Stimulated activated naive B cell treated with anti-CD40 and anti-IgM and Interleukin-4, amounts not matched to agents 10 μg/mL and 1 μg/mL and 100 μg/mL, for 72 hours (primary cell): Measurements from ENCODE around the gene FHIT.
"Not testable (repeated sequence)": the region's sequence is repeated elsewhere in the genome, so short reads cannot be mapped to it uniquely, and the experiment has no call there.

Source experiments
- ATAC-seq, 2 donors: fragments of 150-1000 bp; cut with Tn5 transposase; replicated peaks; 2 replicates each; pipeline ENCODE4 v1.10.0; 2021; ENCODE audit warnings: moderate library complexity in 1 of 2
- DNase-seq: peaks from one replicate; pipeline ENCODE4 v3.0.0; 2021
- H3K27ac Mint-ChIP-seq: one replicate; pipeline ENCODE4 v1.8.0; 2022; ENCODE audit warnings: mild to moderate bottlenecking, mixed read lengths
- H3K27me3 Mint-ChIP-seq, 2 donors: one replicate each; pipeline ENCODE4 v1.8.0; 2022; ENCODE audit warnings: mixed read lengths in 2 of 2
- H3K36me3 Mint-ChIP-seq, 2 donors: one replicate each; pipeline ENCODE4 v1.8.0; 2022; ENCODE audit warnings: mixed read lengths in 2 of 2, mild to moderate bottlenecking in 1 of 2
- H3K4me1 Mint-ChIP-seq, 2 donors: one replicate each; pipeline ENCODE4 v1.8.0; 2022; ENCODE audit warnings: mixed read lengths in 2 of 2, mild to moderate bottlenecking in 1 of 2
- H3K4me3 Mint-ChIP-seq, 2 donors: one replicate each; pipeline ENCODE4 v1.8.0; 2022; ENCODE audit warnings: mild to moderate bottlenecking in 2 of 2, mixed read lengths in 2 of 2, moderate library complexity in 1 of 2
- H3K9me3 Mint-ChIP-seq, 2 donors: one replicate each; pipeline ENCODE4 v1.8.0; 2022; ENCODE audit warnings: mixed read lengths in 2 of 2, mild to moderate bottlenecking in 1 of 2

FHIT gene

GRCh38 chr3:59803268-59803667 lies 1448.0 kb downstream of the FHIT start:
- H3K9me3 Mint-ChIP-seq = no peaks in the 10 kb centered on the region
- DNase-seq = no peak
- H3K27ac Mint-ChIP-seq = no peak overlapping the region
- no peak overlapping the region for H3K4me3 Mint-ChIP-seq
- no peaks in the 10 kb centered on the region for H3K27me3 Mint-ChIP-seq
- no peak for ATAC-seq
- no peaks in the 10 kb centered on the region for H3K4me1 Mint-ChIP-seq
- no peaks in the 10 kb centered on the region for H3K36me3 Mint-ChIP-seq

DNA sequence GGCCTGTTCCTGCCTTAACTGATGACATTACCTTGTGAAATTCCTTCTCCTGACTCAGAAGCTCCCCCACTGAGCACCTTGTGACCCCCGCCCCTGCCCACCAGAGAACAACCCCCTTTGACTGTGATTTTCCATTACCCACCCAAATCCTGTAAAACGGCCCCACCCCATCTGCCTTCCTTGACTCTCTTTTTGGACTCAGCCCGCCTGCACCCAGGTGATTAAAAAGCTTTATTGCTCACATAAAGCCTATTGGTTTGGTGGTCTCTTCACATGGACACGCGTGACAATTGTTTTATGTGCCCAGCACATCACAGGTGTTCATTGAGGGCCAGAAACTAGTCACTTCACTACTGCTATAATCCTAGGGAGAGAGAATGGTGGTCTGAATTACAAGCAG lies 1448.8 kb downstream of the FHIT start:
- ATAC-seq, H3K36me3 Mint-ChIP-seq, H3K4me1 Mint-ChIP-seq, DNase-seq, H3K4me3 Mint-ChIP-seq, H3K9me3 Mint-ChIP-seq, H3K27me3 Mint-ChIP-seq: not testable (repeated sequence)
- H3K27ac Mint-ChIP-seq = peak overlapping the region; percentile 7

- no peak overlapping the region for H3K27ac Mint-ChIP-seq
- no peak for ATAC-seq
These were observed 1449.2 kb downstream of the FHIT start for GRCh38 chr3:59802045-59802444.

GRCh38 chr3:59800481-59800880 lies 1450.8 kb downstream of the FHIT start:
- ATAC-seq (no peak), DNase-seq (no peak)
- Mint-ChIP-seq H3K4me1 (no peaks in the 10 kb centered on the region), H3K27ac (no peak overlapping the region), H3K27me3 (no peaks in the 10 kb centered on the region), H3K4me3 (no peak overlapping the region), H3K9me3 (no peaks in the 10 kb centered on the region), H3K36me3 (no peaks in the 10 kb centered on the region)

More at GRCh38 chr3:59802045-59802444, 1449.2 kb downstream of the FHIT start:
- no peaks in the 10 kb centered on the region for H3K9me3 Mint-ChIP-seq
- H3K4me1 Mint-ChIP-seq = no peaks in the 10 kb centered on the region
- no peak overlapping the region for H3K4me3 Mint-ChIP-seq
- H3K36me3 Mint-ChIP-seq = no peaks in the 10 kb centered on the region
- no peak for DNase-seq
- no peaks in the 10 kb centered on the region for H3K27me3 Mint-ChIP-seq

- Mint-ChIP-seq H3K27ac (no peak overlapping the region), H3K4me1 (no peaks in the 10 kb centered on the region), H3K27me3 (no peaks in the 10 kb centered on the region), H3K9me3 (no peaks in the 10 kb centered on the region), H3K4me3 (no peak overlapping the region), H3K36me3 (no peaks in the 10 kb centered on the region)
- no peak for DNase-seq
- no peak for ATAC-seq
These were observed 1452.7 kb downstream of the FHIT start for GRCh38 chr3:59798372-59799086.

DNA sequence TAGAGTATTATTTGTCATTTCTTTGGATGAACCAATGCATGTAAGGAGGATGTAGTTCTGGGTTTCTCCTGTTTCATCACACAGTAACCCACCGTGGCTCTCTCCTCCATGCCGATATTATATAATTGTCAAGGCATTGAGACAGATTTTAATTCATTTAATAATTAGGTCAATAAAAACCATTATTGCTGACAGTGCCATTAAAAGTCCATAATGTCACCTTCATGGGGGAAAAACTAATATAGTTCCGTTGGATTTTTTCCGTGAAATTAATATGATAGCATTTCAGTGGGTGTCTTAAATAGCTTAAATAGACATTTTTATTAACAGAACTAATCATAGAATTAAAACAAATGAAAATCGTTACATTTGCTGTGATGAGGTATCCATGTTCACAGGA lies 1453.7 kb downstream of the FHIT start:
- no peak overlapping the region for H3K4me3 Mint-ChIP-seq
- H3K36me3 Mint-ChIP-seq = no peaks in the 10 kb centered on the region
- H3K27me3 Mint-ChIP-seq = no peaks in the 10 kb centered on the region
- H3K4me1 Mint-ChIP-seq = no peaks in the 10 kb centered on the region
- no peak overlapping the region for H3K27ac Mint-ChIP-seq
- no peaks in the 10 kb centered on the region for H3K9me3 Mint-ChIP-seq
- DNase-seq = no peak
- no peak for ATAC-seq

DNA sequence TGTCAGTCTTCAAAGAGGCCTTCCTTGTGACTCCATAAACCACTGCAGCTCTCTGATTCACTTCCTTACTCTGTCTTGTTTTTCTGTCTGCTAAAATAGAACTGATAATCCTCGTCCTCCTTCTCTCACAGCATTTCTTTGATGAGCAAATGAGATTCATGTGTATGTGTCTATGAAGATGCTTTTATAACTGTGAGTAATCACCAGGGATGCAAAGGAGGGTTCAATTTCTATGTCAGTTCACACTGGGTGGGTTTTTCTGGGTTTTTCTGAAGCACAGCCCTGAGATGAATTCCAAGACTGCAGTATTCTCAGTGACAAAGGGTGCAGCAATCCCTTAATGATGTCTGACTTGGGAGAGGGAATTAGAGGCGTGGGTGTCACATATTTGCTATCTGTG lies 1454.8 kb downstream of the FHIT start:
- H3K36me3 Mint-ChIP-seq = no peaks in the 10 kb centered on the region
- no peak overlapping the region for H3K4me3 Mint-ChIP-seq
- H3K9me3 Mint-ChIP-seq = no peaks in the 10 kb centered on the region
- H3K27me3 Mint-ChIP-seq = no peaks in the 10 kb centered on the region
- H3K27ac Mint-ChIP-seq = no peak overlapping the region
- no peaks in the 10 kb centered on the region for H3K4me1 Mint-ChIP-seq
- DNase-seq (no peak), ATAC-seq (no peak)

DNA sequence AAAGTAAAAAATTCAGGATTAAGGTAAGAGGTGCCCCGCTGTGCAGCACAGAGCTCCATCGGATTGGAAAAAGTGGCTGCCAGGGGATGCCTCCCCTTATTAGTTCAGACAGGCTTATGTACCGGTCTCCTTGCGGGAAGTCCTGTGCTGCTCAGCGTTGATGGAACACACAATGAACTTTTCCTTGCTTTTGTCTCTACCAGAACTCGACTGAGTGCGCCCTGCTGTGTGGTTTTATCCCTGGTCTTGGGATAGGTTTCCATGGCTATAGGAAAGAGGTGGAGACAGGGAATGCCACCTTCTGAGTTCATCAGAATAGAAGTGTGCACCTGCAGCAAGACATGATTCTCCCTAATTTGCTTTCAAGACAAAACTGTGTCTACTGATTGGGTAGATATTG lies 1455.5 kb downstream of the FHIT start:
- Mint-ChIP-seq H3K4me3 (no peak overlapping the region), H3K4me1 (no peaks in the 10 kb centered on the region), H3K9me3 (no peaks in the 10 kb centered on the region), H3K36me3 (no peaks in the 10 kb centered on the region), H3K27me3 (no peaks in the 10 kb centered on the region), H3K27ac (no peak overlapping the region)
- no peak for ATAC-seq
- DNase-seq = no peak

- no peaks in the 10 kb centered on the region for H3K27me3 Mint-ChIP-seq
- no peak overlapping the region for H3K27ac Mint-ChIP-seq
- ATAC-seq (no peak), DNase-seq (no peak)
- H3K36me3 Mint-ChIP-seq = no peaks in the 10 kb centered on the region
- H3K9me3 Mint-ChIP-seq = no peaks in the 10 kb centered on the region
- peaks cover 2 to 8% of the 10 kb centered on the region in 2 donors for H3K4me1 Mint-ChIP-seq
- no peak overlapping the region for H3K4me3 Mint-ChIP-seq
These were observed 1457.3 kb downstream of the FHIT start for GRCh38 chr3:59793976-59794375.

DNA sequence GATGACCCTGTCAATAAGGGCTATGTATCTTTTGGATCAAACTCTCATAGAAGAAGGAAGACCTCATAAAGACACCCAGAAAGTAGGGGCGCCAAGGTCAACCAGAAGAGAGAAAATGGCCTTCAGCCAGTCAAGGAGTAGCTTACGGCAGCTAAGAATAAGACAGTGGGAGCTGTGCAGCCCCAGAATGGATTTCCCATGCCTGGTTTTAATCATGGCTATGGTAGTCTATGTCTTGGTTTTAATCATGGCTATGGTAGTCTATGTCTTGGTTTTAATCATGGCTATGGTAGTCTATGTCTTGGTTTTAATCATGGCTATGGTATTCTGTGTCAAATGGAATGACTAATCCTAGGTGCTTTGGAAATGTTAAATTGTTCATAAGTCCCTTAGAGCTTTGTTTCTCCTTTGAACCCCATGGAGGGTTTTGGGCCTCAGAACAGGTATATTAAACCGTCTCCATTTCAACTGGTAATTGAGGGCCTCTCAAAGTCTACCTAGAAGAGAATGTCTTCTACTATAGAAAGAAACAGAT lies 1459.4 kb downstream of the FHIT start:
- Mint-ChIP-seq H3K27ac (no peak overlapping the region), H3K4me1 (peaks cover 2 to 8% of the 10 kb centered on the region in 2 donors), H3K9me3 (peaks cover 0 to 3% of the 10 kb centered on the region in 2 donors), H3K27me3 (no peaks in the 10 kb centered on the region), H3K36me3 (peaks cover 0 to 3% of the 10 kb centered on the region in 2 donors), H3K4me3 (no peak overlapping the region)
- ATAC-seq (no peak), DNase-seq (no peak)

DNA sequence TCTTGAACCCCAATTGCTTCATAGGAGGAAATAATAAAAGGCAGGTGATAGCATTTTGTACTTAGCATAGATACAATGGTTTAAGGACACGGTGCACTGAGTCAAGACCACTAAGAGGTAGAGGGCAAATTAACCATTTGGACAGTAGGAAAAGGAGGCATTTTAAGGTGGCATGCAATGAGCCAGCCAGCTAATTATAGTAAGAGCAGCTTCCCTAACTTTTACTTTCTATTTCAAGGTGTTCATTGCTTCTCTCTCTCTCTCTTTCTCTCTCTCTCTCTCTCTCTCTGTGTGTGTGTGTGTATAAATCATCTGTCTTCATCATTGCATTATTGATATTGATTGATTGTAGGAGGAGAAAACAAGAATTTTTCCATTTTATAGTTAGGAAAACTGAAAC lies 1461.0 kb downstream of the FHIT start:
- no peak overlapping the region for H3K27ac Mint-ChIP-seq
- H3K9me3 Mint-ChIP-seq = peaks cover 0 to 3% of the 10 kb centered on the region in 2 donors
- ATAC-seq (no peak), DNase-seq (no peak)
- H3K36me3 Mint-ChIP-seq = peaks cover 0 to 3% of the 10 kb centered on the region in 2 donors
- H3K4me1 Mint-ChIP-seq = peaks cover 2 to 8% of the 10 kb centered on the region in 2 donors
- H3K27me3 Mint-ChIP-seq = no peaks in the 10 kb centered on the region
- H3K4me3 Mint-ChIP-seq = no peak overlapping the region

DNA sequence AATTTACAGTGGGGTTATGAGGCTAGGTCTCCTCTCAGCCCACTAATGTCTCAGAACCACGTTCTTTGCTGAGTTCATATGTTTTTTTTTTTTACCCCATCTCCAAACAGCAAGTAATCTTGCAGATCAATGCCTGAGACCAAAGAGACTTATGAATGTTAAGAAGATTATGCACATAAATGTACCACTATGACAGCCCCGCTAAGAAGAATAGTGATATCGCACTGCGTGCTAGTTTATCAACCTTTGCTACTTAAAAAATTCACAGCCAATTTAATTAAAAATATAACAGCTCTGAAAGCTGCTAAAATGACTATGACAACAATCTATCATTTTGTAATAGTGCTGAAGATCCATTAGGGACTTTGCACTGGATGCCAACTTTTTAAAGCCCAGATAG lies 1462.5 kb downstream of the FHIT start:
- DNase-seq (no peak), ATAC-seq (no peak)
- no peak overlapping the region for H3K4me3 Mint-ChIP-seq
- peaks cover 0 to 4% of the 10 kb centered on the region in 2 donors for H3K9me3 Mint-ChIP-seq
- H3K4me1 Mint-ChIP-seq = peaks cover 7 to 16% of the 10 kb centered on the region in 2 donors
- H3K36me3 Mint-ChIP-seq = peaks cover 0 to 3% of the 10 kb centered on the region in 2 donors
- H3K27ac Mint-ChIP-seq = no peak overlapping the region
- H3K27me3 Mint-ChIP-seq = no peaks in the 10 kb centered on the region

- peaks cover 0 to 3% of the 10 kb centered on the region in 2 donors for H3K36me3 Mint-ChIP-seq
- H3K4me3 Mint-ChIP-seq = no peak overlapping the region
- H3K9me3 Mint-ChIP-seq = peaks cover 0 to 4% of the 10 kb centered on the region in 2 donors
- DNase-seq (no peak), ATAC-seq (no peak)
- no peak overlapping the region for H3K27ac Mint-ChIP-seq
- H3K27me3 Mint-ChIP-seq = no peaks in the 10 kb centered on the region
- H3K4me1 Mint-ChIP-seq = peaks cover 12 to 23% of the 10 kb centered on the region in 2 donors
These were observed 1463.1 kb downstream of the FHIT start for GRCh38 chr3:59788133-59788532.

DNA sequence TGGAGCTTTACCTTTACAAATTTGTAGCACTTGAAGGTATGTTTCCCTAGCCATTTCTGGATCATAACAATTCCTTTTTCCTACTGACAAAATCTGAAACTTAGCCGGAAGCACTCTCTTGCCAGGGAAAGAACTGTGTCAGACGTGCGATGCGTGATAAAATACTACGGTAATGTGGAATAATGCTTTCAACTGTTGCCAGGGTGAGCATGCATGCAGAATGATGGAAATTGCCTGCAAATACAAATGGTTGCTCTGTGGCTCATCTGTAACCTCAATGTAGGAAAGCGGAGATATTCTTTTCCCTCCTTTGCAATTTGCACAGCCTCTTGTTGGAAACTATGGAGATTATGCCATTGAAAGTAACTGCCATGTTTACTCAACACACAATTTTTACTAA lies 1464.9 kb downstream of the FHIT start:
- no peak overlapping the region for H3K27ac Mint-ChIP-seq
- no peak overlapping the region for H3K4me3 Mint-ChIP-seq
- peaks cover 12 to 25% of the 10 kb centered on the region in 2 donors for H3K4me1 Mint-ChIP-seq
- H3K36me3 Mint-ChIP-seq = peaks cover 0 to 3% of the 10 kb centered on the region in 2 donors
- H3K9me3 Mint-ChIP-seq = peaks cover 0 to 4% of the 10 kb centered on the region in 2 donors
- DNase-seq = no peak
- ATAC-seq = no peak
- no peaks in the 10 kb centered on the region for H3K27me3 Mint-ChIP-seq

DNA sequence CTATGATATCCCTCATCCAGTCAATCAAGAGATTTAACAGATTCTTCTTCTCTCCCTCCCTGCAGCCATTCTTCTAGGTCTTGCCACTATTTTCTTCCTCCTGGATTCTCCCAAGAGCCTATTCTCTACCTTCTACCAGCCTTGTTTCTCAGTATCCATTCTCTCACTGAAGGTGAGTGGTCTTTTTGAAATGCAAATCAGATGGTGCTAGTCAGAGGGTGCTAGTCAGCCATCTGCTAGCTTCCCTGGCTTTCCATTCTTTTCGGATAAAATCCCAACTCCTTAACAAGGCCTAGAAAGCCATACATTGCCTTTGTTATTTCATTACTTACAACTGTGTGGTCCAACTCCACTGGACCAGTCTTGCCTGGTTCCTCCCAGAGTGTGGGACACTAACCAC lies 1467.1 kb downstream of the FHIT start:
- DNase-seq = no peak
- no peak for ATAC-seq
- Mint-ChIP-seq H3K4me3 (peak overlapping the region; percentile 11 to 23), H3K9me3 (peaks cover 0 to 4% of the 10 kb centered on the region in 2 donors), H3K27me3 (no peaks in the 10 kb centered on the region), H3K27ac (peak overlapping the region; percentile 74), H3K4me1 (peaks cover 11 to 17% of the 10 kb centered on the region in 2 donors), H3K36me3 (peaks cover 0 to 3% of the 10 kb centered on the region in 2 donors)
